ENCODE data around the gene ASCL2.

Gene ASCL2

GRCh38 chr11:2270322-2271076 lies at the start of gene ASCL2:
Gene ASCL2, minus strand, starts transcription at chr11:2270588. Its CDS starts 256 bp downstream, at chr11:2270332.
- no peak for DNase-seq

GRCh38 chr11:2319791-2320472 lies 49.5 kb upstream of the ASCL2 start:
- no peak for DNase-seq

- no peak for DNase-seq
Observed at GRCh38 chr11:2318707-2319106, 48.3 kb upstream of the ASCL2 start.

GRCh38 chr11:2318123-2318522 lies 47.7 kb upstream of the ASCL2 start:
- DNase-seq = no peak

- DNase-seq = no peak
Observed at GRCh38 chr11:2317354-2318050, 47.1 kb upstream of the ASCL2 start.

- DNase-seq = no peak
Observed at GRCh38 chr11:2316963-2317244, 46.5 kb upstream of the ASCL2 start.

- no peak for DNase-seq
Observed at GRCh38 chr11:2316169-2316962, 46.0 kb upstream of the ASCL2 start.

GRCh38 chr11:2315395-2316168 lies 45.2 kb upstream of the ASCL2 start:
- DNase-seq = no peak

- no peak for DNase-seq
Observed at GRCh38 chr11:2314525-2315394, 44.4 kb upstream of the ASCL2 start.

- no peak for DNase-seq
Observed at GRCh38 chr11:2314136-2314524, 43.7 kb upstream of the ASCL2 start.

- DNase-seq = no peak
Observed at GRCh38 chr11:2313051-2313951, 42.9 kb upstream of the ASCL2 start.

- no peak for DNase-seq
Observed at GRCh38 chr11:2312232-2313042, 42.0 kb upstream of the ASCL2 start.

GRCh38 chr11:2311353-2312133 lies 41.2 kb upstream of the ASCL2 start:
- no peak for DNase-seq

- DNase-seq = no peak
Observed at GRCh38 chr11:2310786-2311352, 40.5 kb upstream of the ASCL2 start.

GRCh38 chr11:2310073-2310785 lies 39.8 kb upstream of the ASCL2 start:
- DNase-seq = no peak

GRCh38 chr11:2309251-2310072 lies 39.1 kb upstream of the ASCL2 start:
- no peak for DNase-seq

- no peak for DNase-seq
Observed at GRCh38 chr11:2308713-2309112, 38.3 kb upstream of the ASCL2 start.
